Breast epithelium (tissue), 3 donors: ENCODE results near the gene GRIA3.

Experiments used
- POLR2A ChIP-seq: fragments of 450-650 bp; IDR thresholded peaks from one replicate; pipeline ENCODE4 v1.6.1; 2016; ENCODE audit warnings: antibody characterized with exemption, mild to moderate bottlenecking, moderate library complexity
- POLR2AphosphoS5 ChIP-seq, 3 donors: sonication (generic); formaldehyde crosslinking; IDR thresholded peaks; one replicate each; pipeline ENCODE4 v1.6.1; 2017; ENCODE audit warnings: antibody characterized with exemption in 3 of 3
- TF ChIP-seq, protein P1 (sequence below), 3 donors: fragments of 450-650 bp; IDR thresholded peaks; one replicate each; pipeline ENCODE4 v1.5.1; 2016 to 2017; ENCODE audit warnings: antibody characterized with exemption in 3 of 3, mild to moderate bottlenecking in 3 of 3, moderate library complexity in 3 of 3

- TF ChIP-seq, protein P1, sequence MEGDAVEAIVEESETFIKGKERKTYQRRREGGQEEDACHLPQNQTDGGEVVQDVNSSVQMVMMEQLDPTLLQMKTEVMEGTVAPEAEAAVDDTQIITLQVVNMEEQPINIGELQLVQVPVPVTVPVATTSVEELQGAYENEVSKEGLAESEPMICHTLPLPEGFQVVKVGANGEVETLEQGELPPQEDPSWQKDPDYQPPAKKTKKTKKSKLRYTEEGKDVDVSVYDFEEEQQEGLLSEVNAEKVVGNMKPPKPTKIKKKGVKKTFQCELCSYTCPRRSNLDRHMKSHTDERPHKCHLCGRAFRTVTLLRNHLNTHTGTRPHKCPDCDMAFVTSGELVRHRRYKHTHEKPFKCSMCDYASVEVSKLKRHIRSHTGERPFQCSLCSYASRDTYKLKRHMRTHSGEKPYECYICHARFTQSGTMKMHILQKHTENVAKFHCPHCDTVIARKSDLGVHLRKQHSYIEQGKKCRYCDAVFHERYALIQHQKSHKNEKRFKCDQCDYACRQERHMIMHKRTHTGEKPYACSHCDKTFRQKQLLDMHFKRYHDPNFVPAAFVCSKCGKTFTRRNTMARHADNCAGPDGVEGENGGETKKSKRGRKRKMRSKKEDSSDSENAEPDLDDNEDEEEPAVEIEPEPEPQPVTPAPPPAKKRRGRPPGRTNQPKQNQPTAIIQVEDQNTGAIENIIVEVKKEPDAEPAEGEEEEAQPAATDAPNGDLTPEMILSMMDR (IDR thresholded peaks at IDR 0.05): no peak
- TF ChIP-seq POLR2A (no peak), POLR2AphosphoS5 (IDR thresholded peaks at IDR 0.05) (no peak)
Measured at GRCh38 chrX:123184219-123184865, at the start of gene GRIA3.
